HG03097 (cell line): ENCODE data around the gene AQP9.
"Not testable (repeated sequence)": the region's sequence is repeated elsewhere in the genome, so short reads cannot be mapped to it uniquely, and the experiment has no call there.

ENCODE experiments used
- ATAC-seq: cut with Tn5 transposase; IDR thresholded peaks from one replicate; pipeline ENCODE4 v1.9.1; 2021; ENCODE audit not compliant: unreplicated experiment, low FRiP score

Gene AQP9

GRCh38 chr15:58175955-58176354 is 37.8 kb downstream of the AQP9 start:
- no peak for ATAC-seq

GRCh38 chr15:58178668-58179067 is 40.5 kb downstream of the AQP9 start:
- ATAC-seq = no peak

- ATAC-seq = no peak
Measured at GRCh38 chr15:58179206-58179605, 41.0 kb downstream of the AQP9 start.

DNA sequence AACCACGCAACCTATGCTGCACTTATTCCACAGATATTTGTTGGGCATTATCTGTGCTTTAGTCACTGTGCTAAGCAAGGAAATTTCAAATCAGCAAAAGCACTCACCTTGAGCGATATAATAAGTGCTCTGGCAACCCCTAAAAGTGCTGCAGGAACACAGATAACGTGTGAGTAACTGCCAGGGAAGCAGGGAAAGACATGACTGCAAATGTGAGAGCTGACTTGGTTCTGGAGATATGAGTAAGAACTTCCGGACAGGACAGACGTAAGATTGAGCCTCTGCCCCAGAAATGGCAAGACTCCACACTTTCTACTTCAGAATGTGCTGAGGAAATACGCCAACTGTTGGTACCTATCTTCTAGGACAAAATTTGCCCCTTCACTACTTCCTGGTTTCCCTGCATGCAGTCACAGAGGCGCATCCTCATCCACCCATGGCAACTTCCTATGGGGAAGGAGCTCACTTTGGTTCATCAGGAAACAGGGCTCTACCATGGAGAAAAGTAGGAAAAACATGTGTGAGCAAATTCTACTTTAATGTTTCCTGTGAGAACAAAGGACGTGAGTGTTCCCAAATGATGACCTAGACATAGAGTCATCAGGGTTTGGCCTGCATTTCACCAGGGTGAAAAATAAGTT is 41.7 kb downstream of the AQP9 start:
- no peak for ATAC-seq

DNA sequence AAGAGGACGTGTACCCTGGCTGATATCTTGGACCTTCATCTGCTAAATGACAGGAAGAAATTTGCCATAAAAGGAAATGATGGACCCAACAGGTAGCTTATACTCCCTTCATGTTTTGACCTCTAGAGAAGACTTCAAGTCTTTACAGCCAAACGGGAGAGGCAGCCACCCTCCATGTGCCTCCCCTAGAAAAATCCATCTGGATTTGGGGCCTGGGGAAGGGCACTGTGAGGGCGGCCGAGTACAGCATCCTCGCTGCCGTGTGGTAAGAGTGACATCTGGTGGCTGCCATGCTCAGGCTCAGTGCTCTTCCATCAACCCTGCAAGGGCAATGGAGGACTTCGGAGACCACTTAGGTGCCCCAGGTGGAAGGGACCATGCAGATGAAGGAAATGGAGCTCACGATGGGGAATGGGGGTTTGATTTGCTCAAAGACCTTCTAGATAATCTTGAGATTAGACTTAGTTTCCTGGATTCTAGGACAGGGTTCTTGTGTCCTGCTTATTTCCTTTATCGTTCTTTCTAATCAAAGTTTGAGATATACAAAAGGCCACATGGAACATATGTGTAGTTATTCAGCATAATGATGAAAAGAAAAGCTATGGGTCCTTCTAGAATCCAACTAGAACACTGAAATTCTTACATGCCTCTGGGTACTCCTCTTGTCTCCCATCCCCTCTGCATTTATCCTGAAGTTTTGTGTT is 44.4 kb downstream of the AQP9 start:
- no peak for ATAC-seq

GRCh38 chr15:58185439-58185838 is 47.3 kb downstream of the AQP9 start:
- no peak for ATAC-seq

DNA sequence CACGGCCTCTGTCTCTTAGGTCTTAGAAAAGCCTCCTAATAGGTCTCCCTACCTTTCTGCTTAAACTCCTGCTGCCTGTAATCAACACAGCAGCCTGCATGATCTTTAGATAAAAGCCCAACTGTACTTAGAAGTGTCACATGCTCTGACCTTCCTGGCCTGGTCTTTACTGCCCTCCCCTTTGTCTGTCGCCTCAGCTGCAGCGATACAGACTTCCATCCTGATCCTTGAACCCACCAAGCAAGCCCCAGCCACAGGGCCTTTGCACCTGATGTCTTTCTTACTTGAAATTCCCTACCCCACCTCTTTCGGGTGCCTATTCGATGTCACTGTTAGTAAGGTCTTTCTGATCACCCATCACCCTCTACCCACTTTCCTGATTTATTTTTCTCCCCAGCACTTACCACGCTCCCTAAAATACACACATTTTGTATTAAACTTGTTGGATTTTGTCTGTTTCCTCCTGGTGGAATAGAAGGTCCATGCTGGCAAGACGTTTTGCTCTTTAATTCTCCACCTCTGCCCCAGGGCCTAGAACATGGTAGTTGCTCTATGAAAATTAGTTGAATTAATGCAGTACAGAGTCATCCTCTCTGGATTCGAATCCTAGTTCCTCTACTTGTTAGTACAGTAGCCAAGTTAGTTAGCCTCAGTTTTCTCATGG is 51.1 kb downstream of the AQP9 start:
- no peak for ATAC-seq

- no peak for ATAC-seq
Measured at GRCh38 chr15:58190419-58190818, 52.2 kb downstream of the AQP9 start.

GRCh38 chr15:58193636-58194035 is 55.5 kb downstream of the AQP9 start:
- not testable (repeated sequence) for ATAC-seq

- no peak for ATAC-seq
Measured at GRCh38 chr15:58200739-58201138, 62.6 kb downstream of the AQP9 start.

DNA sequence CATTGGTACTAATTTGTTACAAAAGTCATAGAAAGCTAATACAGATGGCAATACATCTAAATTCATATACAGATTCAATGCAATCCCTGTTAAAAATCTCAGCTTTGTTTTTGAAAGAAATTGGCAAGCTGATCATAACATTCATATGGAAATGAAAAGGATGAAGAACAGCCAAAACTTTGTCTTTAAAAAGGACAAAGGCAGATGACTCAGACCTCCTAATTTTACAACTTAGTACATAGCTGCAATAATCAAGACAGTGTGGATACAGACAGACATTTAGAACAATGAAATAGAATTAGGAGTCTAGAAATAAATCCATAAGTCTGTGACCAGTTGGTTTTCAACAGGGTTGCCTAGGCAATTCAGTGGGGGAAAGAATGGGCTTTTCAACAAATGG is 63.3 kb downstream of the AQP9 start:
- ATAC-seq = no peak

GRCh38 chr15:58203537-58203936 is 65.4 kb downstream of the AQP9 start:
- ATAC-seq = no peak

GRCh38 chr15:58206151-58206550 is 68.0 kb downstream of the AQP9 start:
- ATAC-seq = no peak

DNA sequence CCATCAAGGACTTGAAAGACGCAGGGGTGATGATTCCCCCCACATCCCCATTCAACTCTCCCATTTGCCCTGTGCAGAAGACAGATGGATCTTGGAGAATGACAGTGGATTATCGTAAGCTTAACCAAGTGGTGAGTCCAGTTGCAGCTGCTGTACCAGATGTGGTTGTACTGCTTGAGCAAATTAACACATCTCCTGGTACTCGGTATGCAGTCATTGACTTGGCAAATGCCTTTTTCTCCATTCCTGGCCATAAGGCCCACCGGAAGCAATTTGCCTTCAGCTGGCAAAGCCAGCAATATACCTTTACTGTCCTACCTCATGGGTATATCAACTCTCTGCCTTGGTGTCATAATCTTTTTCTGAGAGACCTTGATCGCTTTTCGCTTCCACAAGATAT is 70.0 kb downstream of the AQP9 start:
- not testable (repeated sequence) for ATAC-seq

- ATAC-seq = not testable (repeated sequence)
Measured at GRCh38 chr15:58209007-58209481, 70.9 kb downstream of the AQP9 start.

- ATAC-seq = not testable (repeated sequence)
Measured at GRCh38 chr15:58210031-58210430, 71.8 kb downstream of the AQP9 start.

- ATAC-seq = no peak
Measured at GRCh38 chr15:58212909-58213526, 74.8 kb downstream of the AQP9 start.

DNA sequence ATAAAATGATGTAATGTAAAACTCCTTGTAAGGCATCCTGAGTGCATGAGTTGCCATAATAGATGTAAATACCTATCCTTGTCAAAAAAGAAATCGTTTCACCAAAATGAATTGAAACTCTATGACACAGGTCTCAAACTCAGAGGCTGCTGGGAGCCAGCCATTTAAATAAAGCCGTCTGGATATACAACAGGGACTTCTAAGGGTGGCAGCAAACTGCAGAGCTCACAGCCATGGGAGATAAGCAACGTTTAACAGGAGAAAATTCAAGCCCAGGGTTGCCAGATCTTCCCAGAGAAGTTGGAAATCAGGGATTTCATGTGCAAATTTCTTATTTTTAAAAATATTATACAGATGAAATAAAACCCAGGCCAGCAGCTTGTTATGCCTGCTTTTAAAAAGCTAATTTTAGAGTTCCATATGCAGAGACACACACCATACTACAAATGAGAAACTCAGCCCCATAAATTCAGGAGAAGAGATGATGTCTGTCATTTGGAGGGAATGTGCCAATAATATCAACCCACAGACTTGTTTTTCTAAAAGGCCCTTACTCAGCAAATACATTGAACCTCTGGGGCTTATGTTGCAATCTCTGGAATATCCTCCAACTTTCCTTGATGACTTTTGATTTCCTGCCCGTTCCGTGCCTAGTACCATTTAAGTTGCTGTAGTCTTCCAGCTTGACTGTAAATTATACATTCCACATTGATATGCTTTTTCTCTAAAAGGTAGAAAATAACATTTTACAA is 75.6 kb downstream of the AQP9 start:
- no peak for ATAC-seq

GRCh38 chr15:58214591-58215340 is 76.6 kb downstream of the AQP9 start:
- no peak for ATAC-seq

DNA sequence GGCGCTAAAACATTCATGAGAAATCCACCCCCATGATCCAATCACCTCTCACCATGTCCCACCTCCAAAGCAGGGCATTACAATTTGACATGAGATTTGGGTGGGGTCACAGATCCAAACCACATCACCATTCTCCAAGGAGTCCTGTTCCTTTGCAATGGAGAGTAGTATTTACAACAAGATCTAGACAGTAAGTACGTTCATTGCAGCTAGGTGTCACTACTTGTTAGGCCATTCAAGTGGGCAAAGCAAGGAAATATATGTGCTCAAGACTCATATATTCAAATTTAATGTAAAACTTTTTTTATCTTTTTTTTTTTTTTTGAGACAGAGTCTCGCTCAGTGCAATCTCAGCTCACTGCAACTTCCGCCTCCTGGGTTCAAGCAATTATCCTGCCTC is 79.3 kb downstream of the AQP9 start:
- ATAC-seq = no peak
